Measurements from ENCODE around the gene DHRS7B. TPM values are rescaled to one million over a fixed set of nuclear protein-coding genes. Genes with fewer than 3 reads are reported as not detected.
"Not testable (repeated sequence)": the region's sequence is repeated elsewhere in the genome, so short reads cannot be mapped to it uniquely, and the experiment has no call there.

DHRS7B gene
- total RNA-seq, 1 donor from 2014 or later, result 28.2 TPM

DNA sequence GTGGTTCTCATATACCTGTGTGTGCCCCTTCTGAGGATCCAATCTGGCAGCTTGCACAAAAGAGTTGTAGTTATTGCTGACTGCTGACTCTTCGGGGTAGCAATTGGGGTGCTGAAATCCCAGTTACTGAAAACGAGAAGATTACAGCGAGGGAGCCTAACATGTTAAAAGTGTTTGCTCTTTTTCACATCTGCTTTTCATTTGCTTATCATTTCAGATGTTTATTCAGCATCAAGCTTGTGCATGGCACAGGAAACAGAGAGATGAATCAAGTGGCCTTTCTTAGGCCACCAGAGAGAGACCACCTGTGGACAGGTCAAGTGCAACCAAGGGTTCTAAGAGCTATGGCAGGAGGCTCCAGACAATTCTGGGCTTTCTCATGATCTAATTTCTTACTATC is 16.9 kb downstream of the DHRS7B start:
- Histone ChIP-seq H3K4me3 (ENCODE audit: low read depth, low read length) (no peak overlapping the region), H3K36me3 (ENCODE audit: control insufficient read depth, insufficient read depth, low read length) (no peaks in the 10 kb centered on the region), H3K27me3 (ENCODE audit: control insufficient read depth, insufficient read depth, low read length) (no peaks in the 10 kb centered on the region)
- DNase-seq (ENCODE audit: low read depth), result no peak
- TF ChIP-seq, protein P1, sequence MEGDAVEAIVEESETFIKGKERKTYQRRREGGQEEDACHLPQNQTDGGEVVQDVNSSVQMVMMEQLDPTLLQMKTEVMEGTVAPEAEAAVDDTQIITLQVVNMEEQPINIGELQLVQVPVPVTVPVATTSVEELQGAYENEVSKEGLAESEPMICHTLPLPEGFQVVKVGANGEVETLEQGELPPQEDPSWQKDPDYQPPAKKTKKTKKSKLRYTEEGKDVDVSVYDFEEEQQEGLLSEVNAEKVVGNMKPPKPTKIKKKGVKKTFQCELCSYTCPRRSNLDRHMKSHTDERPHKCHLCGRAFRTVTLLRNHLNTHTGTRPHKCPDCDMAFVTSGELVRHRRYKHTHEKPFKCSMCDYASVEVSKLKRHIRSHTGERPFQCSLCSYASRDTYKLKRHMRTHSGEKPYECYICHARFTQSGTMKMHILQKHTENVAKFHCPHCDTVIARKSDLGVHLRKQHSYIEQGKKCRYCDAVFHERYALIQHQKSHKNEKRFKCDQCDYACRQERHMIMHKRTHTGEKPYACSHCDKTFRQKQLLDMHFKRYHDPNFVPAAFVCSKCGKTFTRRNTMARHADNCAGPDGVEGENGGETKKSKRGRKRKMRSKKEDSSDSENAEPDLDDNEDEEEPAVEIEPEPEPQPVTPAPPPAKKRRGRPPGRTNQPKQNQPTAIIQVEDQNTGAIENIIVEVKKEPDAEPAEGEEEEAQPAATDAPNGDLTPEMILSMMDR (IDR thresholded peaks at IDR 0.05; ENCODE audit: insufficient read depth, low read length, poor library complexity, severe bottlenecking), result no peak

GRCh38 chr17:21144299-21144698 is 17.5 kb downstream of the DHRS7B start:
- DNase-seq (ENCODE audit: low read depth); H3K27me3 ChIP-seq (ENCODE audit: control insufficient read depth, insufficient read depth, low read length); H3K36me3 ChIP-seq (ENCODE audit: control insufficient read depth, insufficient read depth, low read length); H3K4me3 ChIP-seq (ENCODE audit: low read depth, low read length): not testable (repeated sequence)

GRCh38 chr17:21146362-21147015 is 19.7 kb downstream of the DHRS7B start:
- Histone ChIP-seq H3K4me3 (ENCODE audit: low read depth, low read length) (no peak overlapping the region), H3K27me3 (ENCODE audit: control insufficient read depth, insufficient read depth, low read length) (no peaks in the 10 kb centered on the region), H3K36me3 (ENCODE audit: control insufficient read depth, insufficient read depth, low read length) (no peaks in the 10 kb centered on the region)
- DNase-seq (ENCODE audit: low read depth), result no peak
- TF ChIP-seq, protein P1 (IDR thresholded peaks at IDR 0.05; ENCODE audit: insufficient read depth, low read length, poor library complexity, severe bottlenecking), result no peak

DNA sequence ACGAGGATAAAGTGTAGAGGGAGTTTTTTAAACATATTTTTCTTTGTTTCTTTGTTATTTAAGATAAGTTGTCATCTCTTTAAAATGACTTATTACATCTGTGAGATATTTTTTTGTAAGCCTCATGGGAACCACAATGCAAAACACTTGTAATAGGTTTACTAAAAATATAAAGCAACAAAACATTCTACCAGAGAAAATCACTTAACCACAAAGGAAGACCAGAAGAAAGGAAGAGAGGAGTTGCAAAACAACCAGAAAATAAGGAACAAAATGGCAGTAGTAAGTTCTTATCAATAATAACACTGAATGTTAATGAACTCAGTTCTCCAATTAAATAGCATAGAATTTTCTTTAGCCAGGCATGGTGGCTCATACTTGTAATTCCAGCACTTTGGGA is 22.9 kb downstream of the DHRS7B start:
- Histone ChIP-seq H3K27me3 (ENCODE audit: control insufficient read depth, insufficient read depth, low read length) (no peaks in the 10 kb centered on the region), H3K36me3 (ENCODE audit: control insufficient read depth, insufficient read depth, low read length) (no peaks in the 10 kb centered on the region), H3K4me3 (ENCODE audit: low read depth, low read length) (no peak overlapping the region)
- TF ChIP-seq, protein P1 (IDR thresholded peaks at IDR 0.05; ENCODE audit: insufficient read depth, low read length, poor library complexity, severe bottlenecking), result no peak
- DNase-seq (ENCODE audit: low read depth), result no peak

DNA sequence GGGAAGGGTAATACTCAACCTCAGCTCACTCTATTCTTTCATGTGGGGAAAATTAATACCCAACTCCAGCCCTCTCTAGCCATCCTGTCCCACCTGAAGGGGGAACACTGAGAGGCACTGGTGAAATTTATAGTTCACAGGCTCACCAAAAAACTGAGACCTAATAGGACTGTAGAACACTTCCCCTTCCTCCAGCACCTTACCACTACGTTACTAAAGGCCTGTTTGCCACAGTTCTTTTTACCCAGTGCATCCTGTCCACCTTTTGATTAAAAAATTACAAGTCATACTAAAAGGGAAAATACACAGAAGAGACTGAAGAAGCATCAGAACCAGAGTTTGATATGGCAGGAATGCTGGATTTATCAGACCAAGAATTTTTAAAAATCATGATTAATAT is 26.0 kb downstream of the DHRS7B start:
- no peaks in the 10 kb centered on the region for H3K27me3 ChIP-seq (ENCODE audit: control insufficient read depth, insufficient read depth, low read length)
- TF ChIP-seq, protein P1 (IDR thresholded peaks at IDR 0.05; ENCODE audit: insufficient read depth, low read length, poor library complexity, severe bottlenecking), result no peak
- H3K36me3 ChIP-seq (ENCODE audit: control insufficient read depth, insufficient read depth, low read length), result no peaks in the 10 kb centered on the region
- no peak overlapping the region for H3K4me3 ChIP-seq (ENCODE audit: low read depth, low read length)
- no peak for DNase-seq (ENCODE audit: low read depth)

- H3K36me3 ChIP-seq (ENCODE audit: control insufficient read depth, insufficient read depth, low read length), result no peaks in the 10 kb centered on the region
- no peak for DNase-seq (ENCODE audit: low read depth)
- TF ChIP-seq, protein P1 (IDR thresholded peaks at IDR 0.05; ENCODE audit: insufficient read depth, low read length, poor library complexity, severe bottlenecking), result no peak
- no peak overlapping the region for H3K4me3 ChIP-seq (ENCODE audit: low read depth, low read length)
- no peaks in the 10 kb centered on the region for H3K27me3 ChIP-seq (ENCODE audit: control insufficient read depth, insufficient read depth, low read length)
Measured at GRCh38 chr17:21157586-21158370, 31.0 kb downstream of the DHRS7B start.

Measured in kidney epithelial cell (primary cell).